ENCODE data around the gene IL3. TPM values are rescaled to one million over a fixed set of nuclear protein-coding genes. Genes with fewer than 3 reads are reported as not detected.

IL3 gene
- total and polyA plus RNA-seq, 9 of the 15 experiments (the other 6 are each of a cell fraction or from before 2014, with no cell fraction given) = not detected

- Histone ChIP-seq H3K9me3 (replicated peaks; ENCODE audit: control insufficient read depth, insufficient read depth, low read depth, low read length) (no peaks in the 10 kb centered on the region), H3K27me3 (ENCODE audit: control insufficient read depth in 2 of 2, insufficient read depth in 2 of 2, low read length in 2 of 2) (no peaks in the 10 kb centered on the region), H3K9me1 (ENCODE audit: control insufficient read depth, insufficient read depth, low read length) (no peaks in the 10 kb centered on the region), H4K20me1 (replicated peaks; ENCODE audit: control insufficient read depth, insufficient read depth, low read length) (no peaks in the 10 kb centered on the region), H3K27ac (ENCODE audit: extremely low read depth, low read depth, low read length) (no peak overlapping the region), H3K4me1 (replicated peaks in 1 of 2; ENCODE audit: control insufficient read depth in 2 of 2, insufficient read depth in 2 of 2, low read length in 2 of 2) (peaks cover 7 to 22% of the 10 kb centered on the region in 2 experiments; a peak in 4 of 5 replicates), H3K4me3 (no peak overlapping the region), H2AFZ (ENCODE audit: low read depth, low read length) (no peak overlapping the region), H3K4me2 (ENCODE audit: insufficient read depth, low read length) (no peak overlapping the region), H3K79me2 (ENCODE audit: control insufficient read depth, insufficient read depth, low read length) (no peaks in the 10 kb centered on the region), H3K36me3 (ENCODE audit: control insufficient read depth, insufficient read depth, low read length) (no peaks in the 10 kb centered on the region), H3K9ac (ENCODE audit: insufficient read depth in 1 of 2, low read depth in 2 of 2, low read length in 2 of 2) (no peak overlapping the region)
- DNase-seq (ENCODE audit: extremely low read depth in 1 of 4, low spot score in 3 of 4) (no peak), ATAC-seq (no peak), FAIRE-seq (no peak)
- intact Hi-C loops (cut with micrococcal nuclease) = no loop called here
- ChIA-PET POLR2A (interaction anchor here (0.6 to 0.7 kb wide), 3 partner anchors 13 to 22 kb away, joined by 3 to 4 read pairs (median 4); no protein-coding TSS in a partner anchor), CTCF (ENCODE audit: low intra/inter-chr PET ratio) (no interaction called here)
- no TSS peak for BruUV-seq (replicated peaks)
- in situ Hi-C loops (cut with MboI) = no loop called here
- 60% methylated on average over 3 of the region's 3 CpGs for WGBS (ENCODE audit: insufficient coverage, low coverage, missing lambda C conversion rate)
- no peak for TF ChIP-seq REST (IDR thresholded peaks at IDR 0.05; ENCODE audit: borderline replicate concordance)
- TF ChIP-seq REST (CRISPR knock-in tag; IDR thresholded peaks at IDR 0.05; ENCODE audit: low read depth) = no peak
- no peak for TF ChIP-seq E2F1 (CRISPR knock-in tag; IDR thresholded peaks at IDR 0.05)
- no peak for TF ChIP-seq MIER1 (IDR thresholded peaks at IDR 0.05; ENCODE audit: low read depth)
- no peak for TF ChIP-seq ZBED1 (IDR thresholded peaks at IDR 0.05)
- TF ChIP-seq, protein P1, sequence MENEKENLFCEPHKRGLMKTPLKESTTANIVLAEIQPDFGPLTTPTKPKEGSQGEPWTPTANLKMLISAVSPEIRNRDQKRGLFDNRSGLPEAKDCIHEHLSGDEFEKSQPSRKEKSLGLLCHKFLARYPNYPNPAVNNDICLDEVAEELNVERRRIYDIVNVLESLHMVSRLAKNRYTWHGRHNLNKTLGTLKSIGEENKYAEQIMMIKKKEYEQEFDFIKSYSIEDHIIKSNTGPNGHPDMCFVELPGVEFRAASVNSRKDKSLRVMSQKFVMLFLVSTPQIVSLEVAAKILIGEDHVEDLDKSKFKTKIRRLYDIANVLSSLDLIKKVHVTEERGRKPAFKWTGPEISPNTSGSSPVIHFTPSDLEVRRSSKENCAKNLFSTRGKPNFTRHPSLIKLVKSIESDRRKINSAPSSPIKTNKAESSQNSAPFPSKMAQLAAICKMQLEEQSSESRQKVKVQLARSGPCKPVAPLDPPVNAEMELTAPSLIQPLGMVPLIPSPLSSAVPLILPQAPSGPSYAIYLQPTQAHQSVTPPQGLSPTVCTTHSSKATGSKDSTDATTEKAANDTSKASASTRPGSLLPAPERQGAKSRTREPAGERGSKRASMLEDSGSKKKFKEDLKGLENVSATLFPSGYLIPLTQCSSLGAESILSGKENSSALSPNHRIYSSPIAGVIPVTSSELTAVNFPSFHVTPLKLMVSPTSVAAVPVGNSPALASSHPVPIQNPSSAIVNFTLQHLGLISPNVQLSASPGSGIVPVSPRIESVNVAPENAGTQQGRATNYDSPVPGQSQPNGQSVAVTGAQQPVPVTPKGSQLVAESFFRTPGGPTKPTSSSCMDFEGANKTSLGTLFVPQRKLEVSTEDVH (IDR thresholded peaks at IDR 0.05; ENCODE audit: low read depth, partially characterized antibody) = no peak
- no peak for TF ChIP-seq BACH1 (tag; IDR thresholded peaks at IDR 0.05)
Measured at GRCh38 chr5:132079619-132080018, 19.2 kb downstream of the IL3 start.

Data from K562 (cell line).